ENCODE data around the gene ACOT11. TPM values are rescaled to one million over a fixed set of nuclear protein-coding genes. Genes with fewer than 3 reads are reported as not detected.

The ACOT11 gene
- total and polyA plus RNA-seq, 10 of the 15 experiments (the other 5 are each of a cell fraction or from before 2014, with no cell fraction given), result 0.04 to 0.85 (median 0.39) TPM; not detected in 1

DNA sequence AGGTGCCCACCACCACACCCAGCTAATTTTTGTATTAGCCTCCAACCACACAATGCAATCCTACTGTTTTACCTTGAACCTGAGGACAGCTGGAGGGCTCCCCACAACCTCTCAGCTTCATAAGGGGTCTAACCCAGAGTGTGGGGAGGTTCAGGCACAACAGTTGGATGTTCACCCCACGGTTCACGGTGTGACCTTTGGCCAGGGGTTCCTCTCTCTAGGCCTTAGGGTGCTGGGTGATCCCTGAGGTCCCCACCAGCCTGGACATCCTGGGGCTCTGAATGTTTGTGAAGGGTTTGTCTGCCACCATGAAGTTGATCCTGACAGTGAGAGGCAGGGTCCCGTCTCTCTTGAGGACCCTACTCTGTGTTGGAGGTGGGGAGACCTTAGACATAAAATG is 3.9 kb downstream of the ACOT11 start:
- Histone ChIP-seq H3K4me1 (ENCODE audit: control insufficient read depth, insufficient read depth, low read length) (no peaks in the 10 kb centered on the region), H3K27ac (ENCODE audit: control insufficient read depth, insufficient read depth) (no peak overlapping the region), H3K79me2 (ENCODE audit: control insufficient read depth, insufficient read depth, low read length) (no peaks in the 10 kb centered on the region), H3K9me3 (replicated peaks; ENCODE audit: control insufficient read depth, insufficient read depth, low read length) (0 out of 3 replicates have a peak, but pooled peaks cover 2% of the 10 kb centered on the region), H2AFZ (ENCODE audit: control insufficient read depth, low read depth, low read length) (no peak overlapping the region), H3K36me3 (ENCODE audit: control insufficient read depth in 2 of 2, insufficient read depth in 2 of 2, low read length in 1 of 2) (no peaks in the 10 kb centered on the region), H3K4me2 (ENCODE audit: control insufficient read depth, insufficient read depth) (no peak overlapping the region), H3K27me3 (replicated peaks in 1 of 2; ENCODE audit: control insufficient read depth in 2 of 2, insufficient read depth in 2 of 2, low read length in 1 of 2) (no peaks in the 10 kb centered on the region), H4K20me1 (ENCODE audit: control insufficient read depth, insufficient read depth) (no peaks in the 10 kb centered on the region), H3K4me3 (no peak overlapping the region), H3K9ac (ENCODE audit: control insufficient read depth, insufficient read depth, low read length) (no peak overlapping the region)
- ChIA-PET SMC1A (ENCODE audit: uncharacterized antibody, unreplicated experiment) (no interaction called here), CTCF (interaction anchor here (1.7 kb wide), 1 partner anchor 250 kb away, joined by 4 read pairs; the partner anchor contains the start of gene TTC22), RAD21 (ENCODE audit: unreplicated experiment) (no interaction called here), POLR2A (no interaction called here)
- 17% methylated on average over 3 of the region's 3 CpGs for WGBS (ENCODE audit: insufficient coverage, insufficient replicate concordance, low lambda C conversion rate, missing lambda C conversion rate)
- FAIRE-seq (no peak), DNase-seq (ENCODE audit: low read depth, low spot score) (no peak), ATAC-seq (no peak)
- in situ Hi-C loops (cut with MboI), result no loop called here
- intact Hi-C loops (cut with micrococcal nuclease; ENCODE audit: unreplicated experiment), result no loop called here
- no TSS peak for BruUV-seq (replicated peaks)
- TF ChIP-seq YBX1 (IDR thresholded peaks at IDR 0.05), result no peak

DNA sequence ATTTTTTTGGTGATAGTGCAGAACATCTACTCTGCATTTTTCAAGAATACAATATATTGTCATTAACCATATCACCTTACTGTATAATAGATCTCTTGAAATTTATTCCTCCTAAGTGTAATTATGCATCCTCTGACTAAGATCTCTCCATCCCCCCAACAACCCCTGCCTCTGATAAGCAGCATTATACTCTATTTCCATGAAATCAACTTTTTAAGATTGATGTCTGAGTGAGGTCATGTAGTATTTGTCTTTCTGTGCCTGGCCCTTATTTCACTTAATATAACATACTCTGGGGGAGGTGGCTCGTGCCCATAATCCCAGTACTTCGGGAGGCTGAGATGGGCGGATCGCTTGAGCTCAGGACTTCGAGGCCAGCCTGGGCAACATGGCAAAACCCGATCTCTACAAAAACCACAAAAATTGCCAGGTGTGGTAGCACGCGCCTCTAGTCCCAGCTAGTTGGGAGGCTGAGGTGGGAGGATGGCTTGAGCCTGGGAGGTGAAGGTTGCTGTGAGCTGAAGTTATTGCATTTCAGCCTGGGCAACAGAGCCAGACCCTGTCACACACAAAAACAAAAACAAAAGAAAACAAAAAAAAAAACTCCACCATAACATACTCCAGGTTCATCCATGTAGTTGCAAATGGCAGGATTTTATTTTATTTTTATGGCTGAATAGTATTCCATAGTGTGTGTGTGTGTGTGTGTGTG is 5.7 kb downstream of the ACOT11 start:
- no peaks in the 10 kb centered on the region for H3K4me1 ChIP-seq (ENCODE audit: control insufficient read depth, insufficient read depth, low read length)
- ATAC-seq (no peak), DNase-seq (ENCODE audit: low read depth, low spot score) (no peak), FAIRE-seq (no peak)
- no TSS peak for BruUV-seq (replicated peaks)
- ChIA-PET POLR2A (no interaction called here), RAD21 (ENCODE audit: unreplicated experiment) (no interaction called here), SMC1A (ENCODE audit: uncharacterized antibody, unreplicated experiment) (no interaction called here), CTCF (no interaction called here)
- H2AFZ ChIP-seq (ENCODE audit: control insufficient read depth, low read depth, low read length), result no peak overlapping the region
- H3K9ac ChIP-seq (ENCODE audit: control insufficient read depth, insufficient read depth, low read length), result no peak overlapping the region
- in situ Hi-C loops (cut with MboI), result no loop called here
- H3K27me3 ChIP-seq (replicated peaks in 1 of 2; ENCODE audit: control insufficient read depth in 2 of 2, insufficient read depth in 2 of 2, low read length in 1 of 2), result no peaks in the 10 kb centered on the region
- no peaks in the 10 kb centered on the region for H3K36me3 ChIP-seq (ENCODE audit: control insufficient read depth in 2 of 2, insufficient read depth in 2 of 2, low read length in 1 of 2)
- intact Hi-C loops (cut with micrococcal nuclease; ENCODE audit: unreplicated experiment), result no loop called here
- H3K27ac ChIP-seq (ENCODE audit: control insufficient read depth, insufficient read depth), result no peak overlapping the region
- no peak overlapping the region for H3K4me3 ChIP-seq
- WGBS (ENCODE audit: insufficient coverage, insufficient replicate concordance, low lambda C conversion rate, missing lambda C conversion rate), result 78% methylated on average over 8 of the region's 8 CpGs
- H4K20me1 ChIP-seq (ENCODE audit: control insufficient read depth, insufficient read depth), result no peaks in the 10 kb centered on the region
- H3K4me2 ChIP-seq (ENCODE audit: control insufficient read depth, insufficient read depth), result no peak overlapping the region
- no peaks in the 10 kb centered on the region for H3K79me2 ChIP-seq (ENCODE audit: control insufficient read depth, insufficient read depth, low read length)
- 0 out of 3 replicates have a peak, but pooled peaks cover 2% of the 10 kb centered on the region for H3K9me3 ChIP-seq (replicated peaks; ENCODE audit: control insufficient read depth, insufficient read depth, low read length)
- TF ChIP-seq ZNF622 (IDR thresholded peaks at IDR 0.05) (no peak), TCF3 (IDR thresholded peaks at IDR 0.05; ENCODE audit: borderline replicate concordance, insufficient read depth, low read depth, low read length) (no peak), TARDBP (IDR thresholded peaks at IDR 0.05; ENCODE audit: borderline replicate concordance) (no peak), SP1 (IDR thresholded peaks at IDR 0.05; ENCODE audit: low read depth, low read length) (no peak), YBX1 (IDR thresholded peaks at IDR 0.05) (no peak), KAT2A (conservative IDR thresholded peaks at IDR 0.05; ENCODE audit: control insufficient read depth, low read depth, low read length) (no peak), ZSCAN29 (IDR thresholded peaks at IDR 0.05) (no peak), RCOR1 (conservative IDR thresholded peaks at IDR 0.05; ENCODE audit: low read depth, low read length) (no peak), POLR2AphosphoS2 (IDR thresholded peaks at IDR 0.05; ENCODE audit: low read depth, low read length) (no peak), RELA (IDR thresholded peaks at IDR 0.05; ENCODE audit: borderline replicate concordance, partially characterized antibody) (no peak)
- TF ChIP-seq, protein P1, sequence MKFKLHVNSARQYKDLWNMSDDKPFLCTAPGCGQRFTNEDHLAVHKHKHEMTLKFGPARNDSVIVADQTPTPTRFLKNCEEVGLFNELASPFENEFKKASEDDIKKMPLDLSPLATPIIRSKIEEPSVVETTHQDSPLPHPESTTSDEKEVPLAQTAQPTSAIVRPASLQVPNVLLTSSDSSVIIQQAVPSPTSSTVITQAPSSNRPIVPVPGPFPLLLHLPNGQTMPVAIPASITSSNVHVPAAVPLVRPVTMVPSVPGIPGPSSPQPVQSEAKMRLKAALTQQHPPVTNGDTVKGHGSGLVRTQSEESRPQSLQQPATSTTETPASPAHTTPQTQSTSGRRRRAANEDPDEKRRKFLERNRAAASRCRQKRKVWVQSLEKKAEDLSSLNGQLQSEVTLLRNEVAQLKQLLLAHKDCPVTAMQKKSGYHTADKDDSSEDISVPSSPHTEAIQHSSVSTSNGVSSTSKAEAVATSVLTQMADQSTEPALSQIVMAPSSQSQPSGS (IDR thresholded peaks at IDR 0.05; ENCODE audit: low read length), result no peak
- TF ChIP-seq, protein P2, sequence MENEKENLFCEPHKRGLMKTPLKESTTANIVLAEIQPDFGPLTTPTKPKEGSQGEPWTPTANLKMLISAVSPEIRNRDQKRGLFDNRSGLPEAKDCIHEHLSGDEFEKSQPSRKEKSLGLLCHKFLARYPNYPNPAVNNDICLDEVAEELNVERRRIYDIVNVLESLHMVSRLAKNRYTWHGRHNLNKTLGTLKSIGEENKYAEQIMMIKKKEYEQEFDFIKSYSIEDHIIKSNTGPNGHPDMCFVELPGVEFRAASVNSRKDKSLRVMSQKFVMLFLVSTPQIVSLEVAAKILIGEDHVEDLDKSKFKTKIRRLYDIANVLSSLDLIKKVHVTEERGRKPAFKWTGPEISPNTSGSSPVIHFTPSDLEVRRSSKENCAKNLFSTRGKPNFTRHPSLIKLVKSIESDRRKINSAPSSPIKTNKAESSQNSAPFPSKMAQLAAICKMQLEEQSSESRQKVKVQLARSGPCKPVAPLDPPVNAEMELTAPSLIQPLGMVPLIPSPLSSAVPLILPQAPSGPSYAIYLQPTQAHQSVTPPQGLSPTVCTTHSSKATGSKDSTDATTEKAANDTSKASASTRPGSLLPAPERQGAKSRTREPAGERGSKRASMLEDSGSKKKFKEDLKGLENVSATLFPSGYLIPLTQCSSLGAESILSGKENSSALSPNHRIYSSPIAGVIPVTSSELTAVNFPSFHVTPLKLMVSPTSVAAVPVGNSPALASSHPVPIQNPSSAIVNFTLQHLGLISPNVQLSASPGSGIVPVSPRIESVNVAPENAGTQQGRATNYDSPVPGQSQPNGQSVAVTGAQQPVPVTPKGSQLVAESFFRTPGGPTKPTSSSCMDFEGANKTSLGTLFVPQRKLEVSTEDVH (IDR thresholded peaks at IDR 0.05; ENCODE audit: low read depth, partially characterized antibody), result no peak
